ENCODE measurements around the gene SLC2A13. TPM values are rescaled to one million over a fixed set of nuclear protein-coding genes. Genes with fewer than 3 reads are reported as not detected.
"Not testable (repeated sequence)": the region's sequence is repeated elsewhere in the genome, so short reads cannot be mapped to it uniquely, and the experiment has no call there.

SLC2A13 gene
- polyA plus RNA-seq, 4 donors: 11.7 to 17.8 (median 17.0) TPM

DNA sequence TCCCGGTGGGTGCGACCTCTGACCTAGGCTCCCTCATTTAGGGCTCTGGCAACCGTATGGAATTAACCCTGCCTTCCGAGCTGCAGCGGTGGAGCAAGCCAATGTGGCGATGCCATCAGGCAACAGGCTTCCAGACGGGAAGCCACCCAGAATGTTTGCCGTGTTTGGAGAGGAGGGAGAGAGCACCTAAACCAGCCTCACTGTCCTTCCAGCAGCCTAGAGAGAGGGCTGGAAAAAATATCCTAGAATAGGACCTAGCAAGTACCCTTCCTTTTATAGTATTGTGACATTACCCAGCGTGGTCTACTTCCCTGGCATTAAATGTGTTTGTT is 287 bp upstream of the SLC2A13 start:
- no peak for DNase-seq (ENCODE audit: low read depth in 4 of 4, low spot score in 3 of 4)

DNA sequence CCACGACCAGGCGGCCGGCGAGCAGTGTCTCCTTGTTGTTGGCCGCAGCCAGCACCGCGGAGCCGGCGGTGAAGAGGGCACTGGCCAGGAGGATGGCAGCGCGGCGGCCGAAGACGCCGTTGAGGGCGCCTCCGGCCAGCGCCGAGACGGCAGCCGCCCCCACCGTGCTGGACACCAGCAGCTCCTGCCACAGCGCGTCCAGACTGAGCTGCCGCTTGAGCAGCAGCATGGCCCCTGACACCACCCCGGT is 691 bp downstream of the SLC2A13 start:
- DNase-seq (ENCODE audit: low read depth in 4 of 4, low spot score in 3 of 4): no peak

DNA sequence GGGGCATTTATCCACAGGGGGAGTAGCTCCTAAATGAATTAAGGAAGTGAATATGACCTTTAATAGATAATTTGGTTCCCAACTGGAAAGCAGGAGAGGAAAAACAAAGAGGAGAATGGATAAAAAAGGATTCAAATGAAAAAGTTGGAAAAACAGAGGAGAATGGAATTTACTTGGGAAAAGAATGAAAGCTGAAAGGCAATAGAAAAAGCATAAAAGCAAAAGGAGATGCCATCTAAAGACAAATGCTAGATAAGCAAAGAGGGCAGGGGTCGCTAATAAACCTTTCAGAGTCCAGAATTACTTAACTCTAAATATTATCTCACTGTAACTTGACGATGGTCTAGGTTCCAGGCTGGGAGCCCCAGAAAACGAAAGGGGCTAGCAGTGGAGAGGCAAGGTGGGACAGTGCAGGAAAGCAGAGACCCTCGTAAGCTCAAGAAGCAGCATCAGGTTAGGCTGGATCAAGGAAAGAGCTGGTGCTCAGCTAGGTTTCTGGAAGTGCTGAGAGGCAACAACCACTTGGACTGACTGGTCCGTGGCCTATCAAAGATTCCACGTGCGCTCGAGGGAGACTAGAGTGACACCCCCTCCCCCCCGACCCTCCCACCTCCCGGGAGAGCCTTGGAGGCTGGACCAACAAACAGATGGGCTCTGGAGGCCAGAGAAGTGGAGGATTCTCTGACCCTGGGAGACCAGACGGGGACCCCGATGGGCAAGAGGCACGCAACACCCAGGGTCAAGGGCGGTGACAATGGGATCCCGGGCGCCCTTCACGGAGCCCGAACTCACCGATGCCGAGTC is 1.2 kb downstream of the SLC2A13 start:
- no peak for DNase-seq (ENCODE audit: low read depth in 4 of 4, low spot score in 3 of 4)

DNA sequence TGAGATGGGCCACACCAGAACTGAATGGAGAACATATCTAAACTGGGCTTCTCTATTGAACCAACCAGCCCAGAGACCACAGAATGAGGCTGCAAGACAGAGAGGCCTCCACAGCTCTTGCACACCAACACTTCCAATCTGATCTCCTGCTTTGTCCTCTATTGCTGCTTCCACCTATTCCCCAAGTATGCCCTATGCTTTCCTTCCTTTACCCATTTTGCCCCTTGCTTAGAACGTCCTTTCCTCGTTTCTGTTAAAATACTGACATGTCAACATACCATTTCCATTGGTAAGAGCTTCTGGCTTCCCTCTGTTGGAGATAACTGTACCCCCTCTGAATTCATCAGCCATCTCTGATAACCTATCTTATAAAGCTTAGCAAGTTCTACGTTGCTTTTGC is 2.8 kb downstream of the SLC2A13 start:
- no peak for DNase-seq (ENCODE audit: low read depth in 4 of 4, low spot score in 3 of 4)

DNA sequence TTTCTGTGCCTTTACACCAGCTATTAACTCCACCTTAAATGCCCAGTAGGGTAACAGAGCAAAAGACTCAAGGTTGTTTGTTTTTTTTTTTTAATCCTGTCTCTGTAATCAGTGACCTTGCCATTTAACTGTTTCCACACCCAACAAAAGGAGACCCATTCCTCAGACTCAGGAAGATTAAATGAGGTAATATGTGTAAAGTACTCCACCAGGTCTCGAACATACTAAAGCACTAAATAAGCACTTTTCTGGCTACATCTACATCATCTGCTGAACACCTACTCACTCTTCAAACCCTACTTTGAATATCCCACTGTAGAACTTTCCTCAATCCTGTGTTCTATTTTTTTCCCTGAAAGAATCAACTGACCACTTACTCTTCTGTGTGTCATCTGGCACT is 4.1 kb downstream of the SLC2A13 start:
- DNase-seq (ENCODE audit: low read depth in 4 of 4, low spot score in 3 of 4): no peak

DNA sequence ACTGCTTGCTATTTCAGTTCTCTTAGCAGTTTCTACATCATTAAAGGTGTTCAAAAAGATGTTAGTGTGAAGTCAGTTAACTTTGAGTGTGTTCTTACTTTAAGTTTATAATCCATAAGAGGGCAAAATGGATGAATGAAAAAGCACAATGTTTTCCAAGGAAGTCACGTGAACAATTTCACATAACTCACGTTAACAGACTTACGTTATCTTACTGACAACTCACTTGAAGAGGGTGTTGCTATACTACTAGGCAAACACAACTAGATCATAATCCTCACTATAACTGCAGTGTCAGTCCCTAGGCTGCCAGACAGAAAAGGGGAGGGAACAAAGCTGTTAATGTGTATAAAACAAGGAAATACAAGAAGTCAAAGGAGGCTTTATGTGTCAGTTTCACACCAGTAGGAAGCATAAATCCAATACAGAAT is 6.4 kb downstream of the SLC2A13 start:
- DNase-seq (ENCODE audit: low read depth in 4 of 4, low spot score in 3 of 4): no peak

DNA sequence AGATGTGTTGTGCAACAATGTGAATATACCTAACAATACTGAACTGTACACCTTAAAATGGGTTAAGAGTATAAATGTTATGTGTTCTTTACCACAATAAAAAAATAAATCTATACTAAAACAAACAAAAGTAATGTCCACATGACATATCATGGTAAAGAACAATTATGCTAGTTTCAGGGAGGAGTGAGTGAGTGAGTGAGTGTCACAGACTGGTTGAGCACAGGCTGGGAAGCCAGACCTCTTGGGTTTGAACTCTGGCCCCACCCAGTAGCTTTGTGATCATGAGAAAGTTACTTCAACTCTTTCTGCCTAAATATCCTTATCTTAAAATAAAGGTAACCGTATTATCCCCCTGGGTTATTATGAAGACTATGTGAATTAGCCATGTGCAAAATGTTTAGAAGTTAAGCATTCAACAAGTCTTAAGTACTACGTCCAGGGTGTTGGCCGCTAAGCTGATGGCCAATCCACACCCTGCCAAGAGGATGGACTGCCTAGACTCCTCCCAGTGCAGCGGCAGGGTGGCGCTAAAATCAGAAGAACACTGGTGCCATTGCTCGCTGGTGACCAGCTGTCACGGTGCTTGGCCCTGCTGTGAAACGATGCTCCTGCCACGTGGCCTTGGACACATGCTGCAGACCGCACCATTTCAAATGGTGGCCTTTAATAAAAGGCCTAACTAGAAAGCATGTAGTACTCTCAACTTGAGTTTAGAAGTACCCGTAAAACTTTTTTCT is 7.3 kb downstream of the SLC2A13 start:
- DNase-seq (ENCODE audit: low read depth in 4 of 4, low spot score in 3 of 4): no peak

DNA sequence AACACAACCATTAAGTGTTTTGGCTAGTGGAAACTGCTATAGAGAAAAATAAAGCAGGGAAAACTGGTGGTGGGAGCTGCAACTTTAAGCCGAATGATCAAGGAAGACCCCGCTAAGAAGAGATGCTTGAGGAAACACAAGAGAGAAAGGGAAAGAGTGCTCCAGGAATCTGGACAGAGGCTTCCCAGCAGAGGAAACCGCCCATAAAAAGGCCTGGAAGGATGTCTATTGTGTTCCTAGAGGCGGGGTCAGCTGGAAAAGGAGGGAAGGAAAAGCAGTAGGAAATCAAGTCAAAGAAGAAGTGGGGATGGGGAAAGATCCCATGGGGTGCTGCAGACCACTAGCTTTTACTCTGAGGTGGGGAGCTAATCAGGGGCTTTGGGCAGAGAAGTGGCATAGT is 12.4 kb downstream of the SLC2A13 start:
- DNase-seq (ENCODE audit: low read depth in 4 of 4, low spot score in 3 of 4): no peak

DNA sequence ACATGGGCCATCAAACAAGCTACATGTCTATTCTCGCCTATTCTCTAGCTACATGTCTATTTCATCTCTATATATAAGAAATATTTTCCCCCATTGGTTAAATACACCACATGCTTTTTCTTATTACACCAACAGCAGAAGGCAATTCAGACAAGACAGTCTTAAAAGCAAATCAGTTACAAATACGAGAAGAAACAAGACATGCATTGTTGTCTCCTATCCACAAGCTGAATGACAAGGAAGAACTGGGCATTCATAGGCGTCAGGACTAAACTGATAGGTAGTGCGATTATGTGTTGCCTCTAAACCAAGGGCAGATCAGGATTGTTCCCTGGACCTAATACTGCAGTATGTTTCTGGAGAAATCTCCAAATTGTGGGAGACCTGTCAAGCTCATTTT is 19.4 kb downstream of the SLC2A13 start:
- no peak for DNase-seq (ENCODE audit: low read depth in 4 of 4, low spot score in 3 of 4)

DNA sequence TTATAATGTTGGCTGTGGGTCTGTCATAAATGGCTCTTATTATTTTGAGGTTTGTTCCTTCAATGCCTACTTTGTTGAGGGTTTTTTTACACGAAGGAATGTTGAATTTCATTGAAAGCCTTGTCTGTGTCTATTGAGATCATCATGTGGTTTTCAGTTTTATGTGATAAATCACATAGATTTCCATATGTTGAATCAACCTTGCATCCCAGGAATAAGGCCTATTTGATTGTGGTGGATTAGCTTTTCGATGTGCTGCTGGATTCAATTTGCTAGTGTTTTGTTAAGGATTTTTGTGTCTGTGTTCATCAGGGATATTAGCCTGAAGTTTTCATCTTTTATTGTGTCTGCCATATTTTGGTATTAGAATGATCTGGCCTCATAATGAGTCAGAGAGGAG is 27.6 kb downstream of the SLC2A13 start:
- no peak for DNase-seq (ENCODE audit: low read depth in 4 of 4, low spot score in 3 of 4)

DNA sequence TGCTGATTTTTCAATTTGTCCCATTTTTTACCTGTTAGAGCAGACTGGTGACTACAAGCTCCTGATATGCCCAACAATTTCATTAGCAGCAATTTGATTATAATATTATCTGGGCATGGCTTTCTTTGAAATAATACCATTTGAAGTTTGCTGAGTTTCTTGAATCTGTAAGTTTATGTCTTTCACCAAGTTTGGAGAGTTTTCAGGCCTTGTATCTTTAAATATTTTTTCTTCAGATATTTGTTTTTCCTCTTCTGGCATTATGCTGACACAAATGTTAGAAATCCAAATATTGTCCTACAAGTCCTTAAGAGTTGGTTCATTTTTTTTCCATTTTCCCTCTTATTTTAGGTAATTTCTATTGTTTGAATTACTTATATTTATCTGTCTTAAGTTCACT is 30.4 kb downstream of the SLC2A13 start:
- DNase-seq (ENCODE audit: low read depth in 4 of 4, low spot score in 3 of 4): no peak

DNA sequence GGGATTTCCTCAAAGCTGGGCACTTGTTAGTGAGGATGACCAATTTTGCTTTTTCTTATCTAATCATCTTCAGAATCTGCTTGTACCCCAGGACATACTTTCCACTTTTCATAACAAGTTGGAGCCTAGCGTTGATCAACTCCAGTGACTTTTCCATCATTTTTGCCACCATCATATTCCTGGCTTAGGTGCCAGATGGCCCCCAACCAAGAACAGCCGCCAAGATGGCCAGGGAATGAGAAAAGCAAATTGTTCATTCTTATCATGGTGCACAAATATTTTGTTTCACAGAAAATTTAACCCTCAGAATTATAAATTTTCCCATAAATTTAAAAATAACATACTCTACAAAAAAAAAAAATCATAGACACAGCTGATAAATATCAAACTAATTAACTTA is 37.5 kb downstream of the SLC2A13 start:
- DNase-seq (ENCODE audit: low read depth in 4 of 4, low spot score in 3 of 4): no peak

DNA sequence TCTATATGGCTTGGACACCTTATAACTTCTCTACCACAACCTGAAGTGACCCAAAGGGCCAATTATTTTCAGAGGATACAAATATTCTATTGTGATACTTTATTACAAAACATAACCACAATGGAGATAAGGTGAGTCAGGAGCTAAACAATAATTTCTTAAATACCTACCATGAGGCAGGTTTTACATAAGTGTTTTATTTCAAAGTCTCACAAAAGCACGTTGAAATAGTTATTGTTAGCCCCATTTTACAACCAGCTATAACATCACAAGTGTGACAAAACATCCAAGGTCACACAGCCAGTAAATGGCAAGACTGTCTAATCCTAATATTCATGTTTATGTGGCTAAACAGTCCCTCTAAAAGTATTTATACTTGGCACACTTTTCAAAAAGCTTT is 40.2 kb downstream of the SLC2A13 start:
- no peak for DNase-seq (ENCODE audit: low read depth in 4 of 4, low spot score in 3 of 4)

DNA sequence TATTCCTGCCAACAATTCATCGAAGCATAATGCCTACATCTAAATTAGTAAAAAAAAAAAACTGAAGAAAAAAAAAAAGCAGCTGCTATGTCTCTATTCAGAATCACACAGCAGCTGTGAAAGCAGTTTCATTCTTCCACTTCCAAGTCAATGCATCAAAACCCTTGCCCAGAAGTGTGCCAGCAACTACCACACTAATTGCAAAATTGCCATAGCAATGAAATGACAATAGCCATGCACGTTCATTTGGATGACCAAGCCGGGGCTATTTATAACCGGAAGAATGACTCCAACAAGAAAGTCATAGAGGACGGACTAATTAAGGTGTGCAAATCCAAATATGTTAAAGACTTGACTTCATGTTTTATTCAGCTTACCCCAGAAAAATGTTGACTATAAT is 42.5 kb downstream of the SLC2A13 start:
- no peak for DNase-seq (ENCODE audit: low read depth in 4 of 4, low spot score in 3 of 4)

DNA sequence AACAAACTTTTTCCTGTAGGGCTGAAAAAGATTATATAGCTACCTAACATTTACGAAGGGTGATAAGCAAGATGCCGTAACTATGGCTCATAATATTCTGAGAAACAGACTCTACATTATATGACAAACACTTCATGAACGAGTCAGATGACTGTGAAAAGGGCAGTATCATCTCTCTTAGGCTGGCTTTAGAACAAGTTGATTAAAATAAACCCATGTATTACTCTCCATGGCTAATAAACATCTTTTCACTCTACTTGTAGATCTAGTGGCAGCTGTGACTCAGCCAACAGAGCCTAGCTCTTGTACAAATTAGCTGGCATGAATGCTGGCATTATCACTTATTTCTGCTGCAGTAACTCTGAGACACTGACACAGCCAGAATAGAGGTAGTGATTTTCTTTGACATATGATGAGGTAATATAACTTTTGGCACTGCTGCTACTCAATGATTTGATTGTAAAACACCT is 47.1 kb downstream of the SLC2A13 start:
- no peak for DNase-seq (ENCODE audit: low read depth in 4 of 4, low spot score in 3 of 4)

DNA sequence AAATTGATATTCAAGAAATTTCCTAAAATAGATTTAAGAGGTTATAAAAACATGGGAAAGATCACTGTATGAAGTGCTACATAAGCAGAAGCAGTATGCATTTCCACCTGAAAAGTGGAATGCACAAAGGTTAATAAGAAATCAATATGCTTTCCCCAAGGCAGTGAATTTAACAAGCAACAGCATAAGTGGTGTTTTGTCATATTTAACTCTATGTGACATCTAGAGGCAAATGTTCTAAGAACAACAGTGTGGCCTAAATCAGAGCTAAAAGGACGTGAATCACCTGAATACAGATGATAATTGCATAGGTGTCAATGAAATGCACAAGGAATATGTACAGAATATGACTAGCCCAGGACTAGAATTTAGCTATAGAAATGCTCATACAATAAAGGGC is 49.5 kb downstream of the SLC2A13 start:
- DNase-seq (ENCODE audit: low read depth in 4 of 4, low spot score in 3 of 4): no peak

DNA sequence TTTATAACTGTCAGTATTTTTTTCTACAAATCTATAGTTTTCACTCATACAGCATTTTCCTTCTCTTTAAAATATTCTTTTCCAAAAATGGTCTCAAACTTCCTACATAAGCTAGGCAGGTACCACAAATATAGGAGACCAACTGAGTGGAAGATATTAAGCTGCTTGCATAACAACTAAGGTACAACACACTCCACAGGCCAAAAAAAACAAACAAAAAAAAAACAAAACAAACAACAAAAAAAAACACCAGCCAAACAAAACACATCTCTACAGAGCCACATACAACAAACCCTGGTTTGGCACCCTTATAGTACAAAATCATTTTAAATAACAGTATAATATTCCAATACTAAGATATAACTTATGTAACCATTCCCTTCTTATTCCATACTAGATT is 50.1 kb downstream of the SLC2A13 start:
- no peak for DNase-seq (ENCODE audit: low read depth in 4 of 4, low spot score in 3 of 4)

DNA sequence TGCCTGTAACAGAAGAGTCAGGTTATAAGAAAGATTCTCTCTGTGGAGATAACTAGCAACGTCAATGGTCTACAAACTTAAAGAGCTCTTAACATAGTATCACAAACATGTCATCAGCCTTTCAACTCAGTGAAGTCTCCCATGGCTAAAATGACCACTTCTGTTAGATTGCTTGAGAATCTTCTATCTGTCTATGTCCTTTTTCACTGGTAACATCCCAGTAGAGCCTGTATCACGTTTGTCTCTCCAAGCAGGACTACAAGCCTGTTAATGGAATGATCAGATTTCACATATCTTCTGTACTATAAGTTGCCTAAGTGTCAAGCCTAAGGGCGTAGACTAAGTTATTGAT is 50.7 kb downstream of the SLC2A13 start:
- no peak for DNase-seq (ENCODE audit: low read depth in 4 of 4, low spot score in 3 of 4)

DNA sequence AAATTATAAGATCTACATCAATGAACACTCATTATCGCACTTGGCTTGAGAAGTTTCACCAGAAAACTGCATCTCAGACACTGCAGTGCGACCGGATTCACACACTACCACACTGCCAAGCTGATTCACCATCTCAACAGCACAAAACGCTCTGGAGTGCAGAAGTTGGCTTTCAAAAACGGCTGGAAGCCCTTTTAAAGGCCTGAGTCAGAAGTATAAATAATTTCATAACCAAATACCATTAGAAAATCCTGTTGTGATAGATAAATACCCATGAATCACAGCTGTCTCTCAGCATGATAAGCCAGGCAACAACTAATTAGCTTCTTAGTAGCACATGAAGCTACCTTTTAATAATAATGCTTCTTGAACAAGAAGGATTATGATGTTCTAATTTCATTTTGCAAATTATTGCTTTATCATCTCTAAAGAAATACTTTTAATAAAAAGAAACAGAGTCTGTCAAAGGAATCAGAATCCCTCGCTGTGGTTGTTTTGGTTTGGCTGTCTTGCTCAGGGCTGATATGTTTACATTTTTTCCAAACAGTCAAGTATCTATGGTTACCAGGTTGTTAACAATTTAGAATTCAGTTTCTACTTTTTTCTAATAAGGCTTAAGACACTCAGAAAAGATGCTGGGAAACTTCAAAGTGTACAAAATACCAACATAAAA is 51.2 kb downstream of the SLC2A13 start:
- no peak for DNase-seq (ENCODE audit: low read depth in 4 of 4, low spot score in 3 of 4)

DNA sequence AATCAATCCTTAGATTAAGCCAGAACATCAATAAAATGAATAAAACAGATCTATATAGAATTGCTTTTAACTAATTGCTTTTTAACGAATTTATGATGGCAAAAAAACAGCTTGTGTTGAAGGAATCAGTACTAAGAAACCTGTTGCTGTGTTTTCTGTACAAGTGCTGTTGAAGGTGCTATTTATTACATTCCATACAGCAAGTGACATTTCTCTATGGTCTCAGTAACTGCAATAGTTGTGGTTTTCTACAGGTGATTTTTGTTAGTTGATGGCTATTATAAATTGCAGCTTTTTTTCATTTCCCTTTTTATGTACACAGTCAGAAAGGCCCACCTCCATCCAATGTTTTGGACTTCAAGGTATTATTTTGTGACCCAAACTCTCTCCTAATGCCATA is 56.6 kb downstream of the SLC2A13 start:
- no peak for DNase-seq (ENCODE audit: low read depth in 4 of 4, low spot score in 3 of 4)

DNA sequence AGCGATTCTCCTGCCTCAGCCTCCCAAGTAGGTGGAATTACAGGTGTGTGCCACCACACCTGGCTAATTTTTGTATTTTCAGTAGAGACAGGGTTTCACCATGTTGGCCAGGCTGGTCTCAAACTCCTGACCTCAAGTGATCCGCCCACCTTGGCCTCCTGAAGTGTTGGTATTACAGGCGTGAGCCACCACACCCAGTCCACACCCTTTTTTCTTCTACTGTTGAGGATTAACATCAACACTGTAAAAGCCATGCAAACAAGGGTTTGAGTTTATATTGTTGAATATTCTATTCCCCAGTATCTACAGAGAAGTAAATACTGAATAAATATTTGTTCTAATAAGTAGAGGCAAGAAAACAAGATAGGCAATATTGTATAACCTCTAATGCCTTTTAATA is 58.9 kb downstream of the SLC2A13 start:
- DNase-seq (ENCODE audit: low read depth in 4 of 4, low spot score in 3 of 4): not testable (repeated sequence)

DNA sequence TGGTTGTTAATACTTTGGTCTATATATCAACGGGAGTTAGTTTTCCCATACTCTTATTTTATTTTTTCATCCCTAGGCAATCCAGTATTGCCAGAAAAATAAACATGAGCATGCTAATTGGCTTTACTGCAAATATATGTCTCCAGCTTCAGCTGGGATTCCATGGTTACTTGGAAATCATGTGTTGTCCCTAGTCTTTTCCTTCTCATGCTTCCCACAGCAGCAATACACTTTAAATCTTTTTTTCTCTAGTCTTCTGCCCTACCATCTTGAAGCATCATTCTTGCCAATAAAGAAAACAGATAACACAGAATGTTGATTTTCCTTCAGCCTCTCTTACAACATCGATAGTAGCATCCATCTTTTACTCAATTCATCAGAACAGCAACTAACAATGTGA is 60.2 kb downstream of the SLC2A13 start:
- no peak for DNase-seq (ENCODE audit: low read depth in 4 of 4, low spot score in 3 of 4)
